ENCODE results near the gene RAB3IL1.

DNA sequence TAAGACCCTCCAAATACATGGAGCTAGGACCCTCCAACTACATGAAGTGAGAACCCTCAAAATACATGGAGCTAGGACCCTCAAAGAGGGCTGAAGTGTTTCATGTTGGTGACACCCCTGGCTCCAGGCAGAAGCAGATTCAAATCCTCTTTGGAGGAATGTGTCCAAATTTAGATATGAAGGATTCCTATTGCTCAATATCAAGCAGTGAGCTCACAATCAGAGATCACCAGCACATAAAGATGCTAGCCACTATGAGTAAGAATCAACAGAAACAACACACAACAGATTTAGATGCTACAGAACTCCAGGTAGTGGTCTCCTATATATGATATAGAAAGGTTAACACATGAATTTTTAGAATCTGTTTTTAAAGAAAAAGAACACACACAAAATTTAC, 11.2 kb upstream of the RAB3IL1 start:
- TF ChIP-seq, protein P1, sequence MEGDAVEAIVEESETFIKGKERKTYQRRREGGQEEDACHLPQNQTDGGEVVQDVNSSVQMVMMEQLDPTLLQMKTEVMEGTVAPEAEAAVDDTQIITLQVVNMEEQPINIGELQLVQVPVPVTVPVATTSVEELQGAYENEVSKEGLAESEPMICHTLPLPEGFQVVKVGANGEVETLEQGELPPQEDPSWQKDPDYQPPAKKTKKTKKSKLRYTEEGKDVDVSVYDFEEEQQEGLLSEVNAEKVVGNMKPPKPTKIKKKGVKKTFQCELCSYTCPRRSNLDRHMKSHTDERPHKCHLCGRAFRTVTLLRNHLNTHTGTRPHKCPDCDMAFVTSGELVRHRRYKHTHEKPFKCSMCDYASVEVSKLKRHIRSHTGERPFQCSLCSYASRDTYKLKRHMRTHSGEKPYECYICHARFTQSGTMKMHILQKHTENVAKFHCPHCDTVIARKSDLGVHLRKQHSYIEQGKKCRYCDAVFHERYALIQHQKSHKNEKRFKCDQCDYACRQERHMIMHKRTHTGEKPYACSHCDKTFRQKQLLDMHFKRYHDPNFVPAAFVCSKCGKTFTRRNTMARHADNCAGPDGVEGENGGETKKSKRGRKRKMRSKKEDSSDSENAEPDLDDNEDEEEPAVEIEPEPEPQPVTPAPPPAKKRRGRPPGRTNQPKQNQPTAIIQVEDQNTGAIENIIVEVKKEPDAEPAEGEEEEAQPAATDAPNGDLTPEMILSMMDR (conservative IDR thresholded peaks at IDR 0.05; ENCODE audit: low read depth, low read length): no peak
- TF ChIP-seq EZH2phosphoT487 (IDR thresholded peaks at IDR 0.05; ENCODE audit: borderline replicate concordance, low read length): no peak
